MCF 10A (cell line): Measurements from ENCODE around the gene DLX3. TPM values are rescaled to one million over a fixed set of nuclear protein-coding genes. Genes with fewer than 3 reads are reported as not detected.

ENCODE experiments used
- BruUV-seq: library from RNA; stranded (reverse); fragments of 400-500 nt; replicated peaks from 2 replicates; lab custom pipeline; 2021; lab: Mats Ljungman, UMichigan
- CTCF ChIA-PET: fragments of 300-600 bp; sonication (Branson Sonifier 250); formaldehyde crosslinking; extraction: SDS; loops from one replicate; lab custom pipeline; 2021; ENCODE audit warnings: antibody characterized with exemption, inconsistent platforms; lab: Yijun Ruan, JAX
- POLR2A ChIA-PET: fragments of 300-600, 350-650 bp; sonication (Branson Sonifier 250); formaldehyde crosslinking; extraction: SDS; loops from one replicate; lab custom pipeline; 2020; ENCODE audit warnings: antibody characterized with exemption, inconsistent platforms; lab: Yijun Ruan, JAX
- DNase-seq: peaks from one replicate; pipeline ENCODE4 v3.0.0-alpha.2; 2018; ENCODE audit not compliant: unreplicated experiment
- H3K27ac Mint-ChIP-seq: one replicate; pipeline ENCODE4 v1.8.0; 2022; ENCODE audit warnings: mild to moderate bottlenecking, low read depth, mixed read lengths; ENCODE audit not compliant: unreplicated experiment
- H3K27me3 Mint-ChIP-seq: one replicate; pipeline ENCODE4 v1.8.0; 2022; ENCODE audit warnings: mixed read lengths; ENCODE audit not compliant: insufficient read depth, unreplicated experiment
- H3K36me3 Mint-ChIP-seq: one replicate; pipeline ENCODE4 v1.8.0; 2022; ENCODE audit warnings: mild to moderate bottlenecking, moderate library complexity, mixed read lengths; ENCODE audit not compliant: insufficient read depth, unreplicated experiment
- H3K4me1 Mint-ChIP-seq: one replicate; pipeline ENCODE4 v1.8.0; 2022; ENCODE audit warnings: mixed read lengths; ENCODE audit not compliant: insufficient read depth, unreplicated experiment
- H3K4me3 Mint-ChIP-seq: one replicate; pipeline ENCODE4 v1.8.0; 2022; ENCODE audit warnings: mild to moderate bottlenecking, moderate library complexity, mixed read lengths; ENCODE audit not compliant: unreplicated experiment
- H3K9me3 Mint-ChIP-seq: one replicate; pipeline ENCODE4 v1.8.0; 2022; ENCODE audit warnings: mixed read lengths; ENCODE audit not compliant: unreplicated experiment
- intact Hi-C: fragments of 100-400 bp; cut with micrococcal nuclease; formaldehyde crosslinking; loops from 2 replicates; pipeline ENCODE4 v1.14.1; 2022
- total RNA-seq: library from RNA; stranded (reverse); gene quantifications from 2 replicates; pipeline ENCODE4 v1.2.3, GENCODE V29; 2022
- TF ChIP-seq, protein P1 (sequence below): fragments of 200-600 bp; IDR thresholded peaks from one replicate; pipeline ENCODE4 v1.8.0; 2022; ENCODE audit warnings: antibody characterized with exemption, mild to moderate bottlenecking; ENCODE audit not compliant: unreplicated experiment

DLX3 gene
- total RNA-seq, 1 experiment from 2014 or later = not detected

- Mint-ChIP-seq H3K9me3 (no peaks in the 10 kb centered on the region), H3K27me3 (peaks cover 44% of the 10 kb centered on the region), H3K27ac (no peak overlapping the region), H3K4me3 (no peak overlapping the region), H3K36me3 (no peaks in the 10 kb centered on the region), H3K4me1 (peaks cover 5% of the 10 kb centered on the region)
- peak; percentile 43 for DNase-seq
- intact Hi-C loops = loop anchor here (1.0 kb wide), 1 partner anchor 45 kb away; no protein-coding TSS in a partner anchor
- POLR2A ChIA-PET = interaction anchor here (0.5 to 2.8 kb wide), 6 partner anchors 9 to 68 kb away, joined by 3 to 13 read pairs (median 6); partner anchors contain the start of gene DLX3
- BruUV-seq = no TSS peak
- CTCF ChIA-PET = interaction anchor here (0.6 to 12.3 kb wide), 27 partner anchors 9 to 202 kb away, joined by 3 to 241 read pairs (median 5); partner anchors contain the start of genes DLX3 and DLX4
- TF ChIP-seq, protein P1, sequence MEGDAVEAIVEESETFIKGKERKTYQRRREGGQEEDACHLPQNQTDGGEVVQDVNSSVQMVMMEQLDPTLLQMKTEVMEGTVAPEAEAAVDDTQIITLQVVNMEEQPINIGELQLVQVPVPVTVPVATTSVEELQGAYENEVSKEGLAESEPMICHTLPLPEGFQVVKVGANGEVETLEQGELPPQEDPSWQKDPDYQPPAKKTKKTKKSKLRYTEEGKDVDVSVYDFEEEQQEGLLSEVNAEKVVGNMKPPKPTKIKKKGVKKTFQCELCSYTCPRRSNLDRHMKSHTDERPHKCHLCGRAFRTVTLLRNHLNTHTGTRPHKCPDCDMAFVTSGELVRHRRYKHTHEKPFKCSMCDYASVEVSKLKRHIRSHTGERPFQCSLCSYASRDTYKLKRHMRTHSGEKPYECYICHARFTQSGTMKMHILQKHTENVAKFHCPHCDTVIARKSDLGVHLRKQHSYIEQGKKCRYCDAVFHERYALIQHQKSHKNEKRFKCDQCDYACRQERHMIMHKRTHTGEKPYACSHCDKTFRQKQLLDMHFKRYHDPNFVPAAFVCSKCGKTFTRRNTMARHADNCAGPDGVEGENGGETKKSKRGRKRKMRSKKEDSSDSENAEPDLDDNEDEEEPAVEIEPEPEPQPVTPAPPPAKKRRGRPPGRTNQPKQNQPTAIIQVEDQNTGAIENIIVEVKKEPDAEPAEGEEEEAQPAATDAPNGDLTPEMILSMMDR = no peak
These were observed 43.5 kb downstream of the DLX3 start for GRCh38 chr17:49951362-49952082.

DNA sequence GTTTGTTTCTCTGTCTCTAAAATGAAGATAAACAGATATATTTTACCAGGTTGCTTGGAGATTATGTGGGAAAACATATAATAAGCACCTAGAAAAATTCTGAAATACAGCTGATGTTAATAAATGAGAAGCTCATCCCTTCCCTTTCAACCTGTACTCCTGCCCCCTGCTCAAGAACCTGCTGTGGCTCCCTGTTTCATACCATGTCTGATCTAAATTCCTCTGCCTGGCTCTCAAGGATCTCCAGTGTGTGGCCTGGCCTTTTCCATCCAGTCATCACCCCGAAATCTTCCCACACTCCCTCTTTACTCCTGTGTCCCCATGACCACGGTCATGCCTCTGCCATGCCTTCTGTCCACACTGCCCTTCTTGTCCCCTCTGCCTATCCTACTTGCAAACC is 45.4 kb downstream of the DLX3 start:
- H3K4me1 Mint-ChIP-seq = peaks cover 5% of the 10 kb centered on the region
- H3K36me3 Mint-ChIP-seq = no peaks in the 10 kb centered on the region
- TF ChIP-seq, protein P1 = no peak
- intact Hi-C loops = no loop called here
- H3K9me3 Mint-ChIP-seq = no peaks in the 10 kb centered on the region
- BruUV-seq = no TSS peak
- DNase-seq = no peak
- POLR2A ChIA-PET = interaction anchor here (0.9 kb wide), 1 partner anchor 34 kb away, joined by 3 read pairs; no protein-coding TSS in a partner anchor
- CTCF ChIA-PET = interaction anchor here (0.5 to 12.3 kb wide), 2 partner anchors 47 to 305 kb away, joined by 3 to 241 read pairs; partner anchors contain the start of gene DLX3
- H3K4me3 Mint-ChIP-seq = no peak overlapping the region
- H3K27me3 Mint-ChIP-seq = peaks cover 61% of the 10 kb centered on the region
- H3K27ac Mint-ChIP-seq = no peak overlapping the region

DNA sequence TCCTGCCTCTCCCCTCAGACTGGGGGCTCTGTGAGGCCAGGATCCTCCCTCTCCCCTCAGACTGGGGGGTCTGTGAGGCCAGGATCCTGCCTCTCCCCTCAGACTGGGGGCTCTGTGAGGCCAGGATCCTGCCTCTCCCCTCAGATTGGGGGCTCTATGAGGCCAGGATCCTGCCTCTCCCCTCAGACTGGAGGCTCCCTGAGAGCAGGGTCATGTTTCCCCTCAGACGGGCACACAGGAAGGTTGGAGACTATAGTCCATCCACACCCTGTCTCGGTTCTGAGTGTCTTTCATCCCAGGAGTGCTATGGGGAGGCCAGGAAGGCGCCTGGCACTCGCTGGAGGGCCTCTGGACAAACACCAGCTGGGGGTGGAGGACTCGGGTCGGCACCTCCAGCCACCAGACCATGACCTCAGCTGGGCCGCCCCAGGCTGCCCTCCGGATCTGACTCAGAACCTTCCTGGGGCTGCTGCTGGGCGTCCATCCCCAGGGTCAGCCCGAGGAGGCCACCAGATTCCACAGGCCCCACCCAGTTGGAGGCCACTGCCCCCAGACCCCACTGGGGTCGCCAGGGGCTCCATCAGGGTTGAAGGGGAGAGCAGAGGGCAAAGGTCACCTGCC is 48.0 kb downstream of the DLX3 start:
- BruUV-seq = no TSS peak
- H3K27ac Mint-ChIP-seq = no peak overlapping the region
- TF ChIP-seq, protein P1 = no peak
- ChIA-PET CTCF (interaction anchor here (12.3 kb wide), 1 partner anchor 49 kb away, joined by 241 read pairs; the partner anchor contains the start of gene DLX3), POLR2A (no interaction called here)
- H3K27me3 Mint-ChIP-seq = peaks cover 80% of the 10 kb centered on the region
- intact Hi-C loops = no loop called here
- no peak overlapping the region for H3K4me3 Mint-ChIP-seq
- DNase-seq = no peak
- H3K36me3 Mint-ChIP-seq = no peaks in the 10 kb centered on the region
- H3K4me1 Mint-ChIP-seq = peaks cover 5% of the 10 kb centered on the region
- no peaks in the 10 kb centered on the region for H3K9me3 Mint-ChIP-seq

- Mint-ChIP-seq H3K4me1 (no peaks in the 10 kb centered on the region), H3K4me3 (no peak overlapping the region), H3K9me3 (no peaks in the 10 kb centered on the region), H3K36me3 (no peaks in the 10 kb centered on the region), H3K27me3 (peaks cover 80% of the 10 kb centered on the region), H3K27ac (no peak overlapping the region)
- DNase-seq = no peak
- intact Hi-C loops = no loop called here
- no TSS peak for BruUV-seq
- CTCF ChIA-PET = interaction anchor here (0.6 kb wide), 1 partner anchor 145 kb away, joined by 3 read pairs; no protein-coding TSS in a partner anchor
- TF ChIP-seq, protein P1 = no peak
- POLR2A ChIA-PET = interaction anchor here (0.7 to 1.0 kb wide), 2 partner anchors 15 to 57 kb away, joined by 3 to 4 read pairs; no protein-coding TSS in a partner anchor
These were observed 48.8 kb downstream of the DLX3 start for GRCh38 chr17:49946208-49946607.
